Urothelium cell line (cell line): ENCODE results near the gene LAMB2.

Experiments used
- DNase-seq: peaks from one replicate; pipeline ENCODE4 v3.0.0; 2011; ENCODE audit warnings: low spot score, mixed read lengths
- FAIRE-seq: peaks from 2 replicates; lab custom pipeline; 2011; peaks lifted over from hg19 to GRCh38; lab: Jason Lieb, UNC

The LAMB2 gene

DNA sequence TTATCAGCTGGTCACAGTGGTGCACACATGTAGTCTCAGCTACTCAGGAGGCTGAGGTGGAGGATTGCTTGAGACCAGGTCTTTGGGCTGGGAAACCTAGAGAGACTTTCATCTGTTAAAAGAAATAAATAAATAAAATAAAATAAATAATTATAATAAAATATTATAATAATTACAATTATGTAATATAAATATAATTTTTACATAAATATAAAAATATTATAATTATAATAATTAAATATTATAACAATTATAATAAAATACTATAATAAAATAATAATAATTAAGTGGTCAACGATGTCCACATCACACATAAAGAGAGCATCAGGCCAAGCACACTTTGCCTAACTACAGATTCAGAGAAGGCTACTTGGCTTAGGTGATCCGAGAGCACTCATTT, 53.6 kb downstream of the LAMB2 start:
- no peak for FAIRE-seq

DNA sequence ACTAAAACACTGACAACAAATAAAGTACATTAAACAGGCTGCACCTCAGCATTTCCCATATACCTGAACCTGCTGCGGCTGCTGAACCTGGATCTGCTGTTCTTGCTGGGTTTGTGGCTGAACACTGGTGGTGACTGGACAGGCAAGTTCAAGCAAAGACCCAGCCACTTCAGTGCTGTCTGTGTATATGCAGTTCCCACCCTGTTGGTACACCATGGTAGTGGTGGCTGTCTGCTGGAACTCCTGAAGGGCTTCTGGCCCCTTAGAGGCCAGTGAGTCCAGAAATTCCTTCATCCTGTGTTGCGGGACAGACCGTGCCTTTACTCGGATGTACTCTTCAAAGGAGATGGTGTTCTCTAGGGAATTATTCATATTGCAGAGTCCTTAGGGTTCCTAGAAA, 56.2 kb downstream of the LAMB2 start:
- FAIRE-seq (no peak), DNase-seq (no peak)

More for the DNA sequence above, 53.6 kb downstream of the LAMB2 start:
- DNase-seq = no peak

DNA sequence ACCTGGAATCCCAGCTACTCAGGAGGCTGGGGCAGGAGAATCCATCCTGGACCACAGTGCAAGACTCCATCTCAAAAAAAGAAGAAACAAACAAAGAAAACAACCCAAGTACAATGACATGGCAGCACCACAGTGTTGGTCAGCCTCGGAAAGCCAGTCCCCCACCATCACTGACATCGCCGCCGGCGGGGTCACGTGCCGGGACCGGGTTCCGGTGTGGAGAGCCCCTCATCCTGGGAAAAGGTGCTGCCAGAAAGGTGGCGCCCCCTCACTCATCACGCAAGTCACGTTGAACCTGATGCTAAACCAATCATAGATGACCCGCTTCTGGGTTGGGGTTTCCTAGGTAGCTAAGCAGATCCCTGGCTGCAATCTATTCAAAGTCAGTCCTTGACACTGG, 56.7 kb downstream of the LAMB2 start:
- FAIRE-seq (no peak), DNase-seq (no peak)
